K562 (cell line): ENCODE measurements around the gene N4BP3. TPM values are rescaled to one million over a fixed set of nuclear protein-coding genes. Genes with fewer than 3 reads are reported as not detected.

Experiments
- ATAC-seq: fragments of 200-7000 bp; cut with Tn5 transposase; 3 replicates; pipeline ENCODE4 v1.9.1; 2020; ENCODE audit warnings: moderate library complexity
- BruUV-seq: library from RNA; stranded (reverse); fragments of 400-500 nt; replicated peaks from 2 replicates; lab custom pipeline; 2021; lab: Mats Ljungman, UMichigan
- CTCF ChIA-PET: fragments of 300-600 bp; formaldehyde crosslinking; extraction: SDS; loops from one replicate; lab custom pipeline; 2021; ENCODE audit warnings: low intra/inter-chr PET ratio; lab: Yijun Ruan, JAX
- POLR2A ChIA-PET: fragments of 300-600, 350-650 bp; sonication (Branson Sonifier 250); formaldehyde crosslinking; extraction: SDS; loops from one replicate; lab custom pipeline; 2021; ENCODE audit warnings: antibody characterized with exemption, inconsistent platforms; lab: Yijun Ruan, JAX
- DNase-seq, 4 experiments: peaks; one replicate each; pipeline versions ENCODE4 v3.0.0 to v3.0.0-alpha.2; 2011 to 2018; ENCODE audit warnings: low spot score in 3 of 4, mixed read lengths in 3 of 4; ENCODE audit errors: extremely low read depth in 1 of 4
- FAIRE-seq: peaks from 2 replicates; lab custom pipeline; 2011; peaks lifted over from hg19 to GRCh38; lab: Jason Lieb, UNC
- H2AFZ ChIP-seq: 2 replicates; pipeline ENCODE4 v1.6.0; 2011; ENCODE audit warnings: low read depth, low read length, control low read depth, inconsistent platforms
- H3K27ac ChIP-seq: fragments of 200-600 bp; 3 replicates; pipeline ENCODE4 v1.8.0; 2011; ENCODE audit warnings: low read depth, mild to moderate bottlenecking, control low read depth, inconsistent platforms, low read length, moderate library complexity, mixed read lengths; ENCODE audit errors: extremely low read depth
- H3K27me3 ChIP-seq, 2 experiments: fragments of 300-600 bp in 1 of 2; 2 replicates in 1 of 2; 3 replicates in 1 of 2; pipeline versions ENCODE4 v1.6.0 to v1.8.0; 2011; ENCODE audit warnings: inconsistent platforms in 2 of 2, low read length in 2 of 2, mild to moderate bottlenecking in 1 of 2, mixed read lengths in 1 of 2, moderate library complexity in 1 of 2; ENCODE audit not compliant: control insufficient read depth in 2 of 2, insufficient read depth in 2 of 2
- H3K36me3 ChIP-seq: fragments of 300-600 bp; 3 replicates; pipeline ENCODE4 v1.8.0; 2011; ENCODE audit warnings: mild to moderate bottlenecking, low read length, inconsistent platforms; ENCODE audit not compliant: control insufficient read depth, insufficient read depth
- H3K4me1 ChIP-seq, 2 experiments: fragments of 200-600 bp in 1 of 2; replicated peaks in 1 of 2; 2 replicates in 1 of 2; 3 replicates in 1 of 2; pipeline versions ENCODE4 v1.5.1 to v1.8.0; 2011; ENCODE audit warnings: inconsistent platforms in 2 of 2, low read length in 2 of 2, mild to moderate bottlenecking in 1 of 2, mixed read lengths in 1 of 2, moderate library complexity in 1 of 2; ENCODE audit not compliant: control insufficient read depth in 2 of 2, insufficient read depth in 2 of 2
- H3K4me2 ChIP-seq: 2 replicates; pipeline ENCODE4 v1.6.1; 2011; ENCODE audit warnings: low read length, control low read depth, inconsistent platforms, mixed read lengths; ENCODE audit not compliant: insufficient read depth
- H3K4me3 ChIP-seq: fragments of 200-600 bp; sonication (generic), shearing (Covaris generic); 2 replicates; pipeline ENCODE4 v1.5.1; 2016; ENCODE audit warnings: control low read depth, inconsistent platforms
- H3K79me2 ChIP-seq: fragments of 200-600 bp; 3 replicates; pipeline ENCODE4 v1.8.0; 2011; ENCODE audit warnings: low read length, inconsistent platforms; ENCODE audit not compliant: control insufficient read depth, insufficient read depth
- H3K9ac ChIP-seq, 2 experiments: 2 replicates each; pipeline versions ENCODE4 v1.6.0 to v1.6.1; 2011; ENCODE audit warnings: low read depth in 2 of 2, low read length in 2 of 2, control low read depth in 1 of 2, inconsistent platforms in 1 of 2, mild to moderate bottlenecking in 1 of 2, mixed read lengths in 1 of 2; ENCODE audit not compliant: insufficient read depth in 1 of 2
- H3K9me1 ChIP-seq: one replicate; pipeline ENCODE4 v1.6.0; 2011; ENCODE audit warnings: inconsistent platforms, mild to moderate bottlenecking, low read length, moderate library complexity; ENCODE audit not compliant: control insufficient read depth, insufficient read depth
- H3K9me3 ChIP-seq: replicated peaks from 2 replicates; pipeline ENCODE4 v1.5.1; 2011; ENCODE audit warnings: low read depth, low read length, inconsistent platforms; ENCODE audit not compliant: control insufficient read depth, insufficient read depth
- H4K20me1 ChIP-seq: replicated peaks from 2 replicates; pipeline ENCODE4 v1.6.1; 2011; ENCODE audit warnings: low read length, inconsistent platforms, mixed read lengths; ENCODE audit not compliant: control insufficient read depth, insufficient read depth
- ARID4B ChIP-seq: sonication (generic); formaldehyde crosslinking; IDR thresholded peaks from 2 replicates; pipeline ENCODE4 v1.8.0; 2022; ENCODE audit warnings: mild to moderate bottlenecking, missing genetic modification reagents
- CBFB ChIP-seq: sonication (generic); formaldehyde crosslinking; IDR thresholded peaks from 2 replicates; pipeline ENCODE4 v1.4.0; 2020; ENCODE audit warnings: mild to moderate bottlenecking, missing genetic modification reagents
- EP300 ChIP-seq: IDR thresholded peaks from 2 replicates; pipeline ENCODE4 v1.6.1; 2012; ENCODE audit warnings: low read length, improper control_type of control experiment
- JUNB ChIP-seq: fragments of 450-650 bp; formaldehyde crosslinking; conservative IDR thresholded peaks from 2 replicates; pipeline ENCODE4 v1.4.0; 2020; ENCODE audit warnings: mild to moderate bottlenecking
- NFXL1 ChIP-seq: fragments of 450-650 bp; formaldehyde crosslinking; IDR thresholded peaks from 2 replicates; pipeline ENCODE4 v1.4.0; 2021; ENCODE audit warnings: mild to moderate bottlenecking
- PPARD ChIP-seq: fragments of 250-450 bp; sonication (Bioruptor Pico); IDR thresholded peaks from 2 replicates; pipeline ENCODE4 v1.8.0; 2022; ENCODE audit warnings: inconsistent platforms, mild to moderate bottlenecking, moderate library complexity
- SMAD1 ChIP-seq: fragments of 150-350 bp; IDR thresholded peaks from 2 replicates; pipeline ENCODE4 v1.6.1; 2014; ENCODE audit warnings: low read length, low read depth; ENCODE audit not compliant: partially characterized antibody
- SMARCC2 ChIP-seq: fragments of 450-650 bp; IDR thresholded peaks from 2 replicates; pipeline ENCODE4 v1.6.1; 2017; ENCODE audit warnings: antibody characterized with exemption, moderate library complexity, mild to moderate bottlenecking, low read depth
- SNAPC5 ChIP-seq: fragments of 250-450 bp; sonication (Bioruptor Pico); IDR thresholded peaks from 2 replicates; pipeline ENCODE4 v1.8.0; 2021; ENCODE audit warnings: moderate library complexity, mild to moderate bottlenecking, inconsistent platforms
- ZNF639 ChIP-seq, 2 experiments: fragments of 200-800 bp in 1 of 2; sonication (Bioruptor generic) in 1 of 2; sonication (generic) in 1 of 2; formaldehyde crosslinking in 1 of 2; IDR thresholded peaks in 1 of 2; conservative IDR thresholded peaks in 1 of 2; 2 replicates each; pipeline versions ENCODE4 v1.5.0 to v1.6.1; 2016 to 2020; ENCODE audit warnings: missing compliant biosample characterization in 1 of 2, missing genetic modification characterization in 1 of 2, missing genetic modification reagents in 1 of 2
- WGBS: fragments of 100-300 bp; shearing (Covaris generic); methylation state at CpG from one replicate; pipeline ENCODE4 v1.1.6; 2016; ENCODE audit warnings: low coverage, mixed read lengths; ENCODE audit not compliant: insufficient coverage; ENCODE audit errors: missing lambda C conversion rate; 5-methylcytosine and 5-hydroxymethylcytosine counted together
- in situ Hi-C: fragments of 300-500 bp; cut with MboI; formaldehyde crosslinking; loops from 4 replicates; pipeline ENCODE4 v1.15.0; 2018; ENCODE audit warnings: inconsistent platforms, mixed read lengths
- intact Hi-C: fragments of 100-400 bp; cut with micrococcal nuclease; formaldehyde crosslinking; loops from 2 replicates; pipeline ENCODE4 v1.14.2; 2022
- polyA plus RNA-seq, 8 experiments: library from polyadenylated mRNA; depleted of rRNA in 4 of 8; stranded (reverse) in 5 of 8; unstranded in 3 of 8; fragments of >200 nt; fragmentation: Nextera tagmentation in 2 of 8; fragmentation: Illumina TruSeq in 1 of 8; extraction: Ambion mirVana in 2 of 8; extraction: Trizol in 1 of 8; gene quantifications; 2 replicates each; pipeline versions ENCODE4 v1.2.1 to v1.2.3, GENCODE V29; 2011 to 2014; ENCODE audit warnings: inconsistent platforms in 1 of 8, missing spikeins in 1 of 8
- total RNA-seq, 7 experiments: library from RNA; depleted of rRNA in 6 of 7; stranded (reverse); fragments of >200 nt in 6 of 7; fragmentation: Illumina TruSeq in 2 of 7; extraction: Trizol in 2 of 7; gene quantifications; 2 replicates each; pipeline versions ENCODE4 v1.2.1 to v1.2.3, GENCODE V29; 2011 to 2021; ENCODE audit warnings: low replicate concordance in 1 of 7
- TF ChIP-seq, protein P1 (sequence below): fragments of 250-450 bp; sonication (Bioruptor Pico); IDR thresholded peaks from 2 replicates; pipeline ENCODE4 v1.8.0; 2022; ENCODE audit warnings: inconsistent platforms, mild to moderate bottlenecking, moderate library complexity, borderline replicate concordance
- TF ChIP-seq, protein P2 (sequence below): fragments of 250-450 bp; sonication (Bioruptor Pico); IDR thresholded peaks from 2 replicates; pipeline ENCODE4 v1.4.0; 2020; ENCODE audit warnings: mild to moderate bottlenecking, moderate library complexity, borderline replicate concordance

The N4BP3 gene
- total and polyA plus RNA-seq, 9 of the 15 experiments (the other 6 are each of a cell fraction or from before 2014, with no cell fraction given), result 0.06 to 7.0 (median 2.4) TPM

GRCh38 chr5:178122346-178122745 lies 9.0 kb downstream of the N4BP3 start:
- Histone ChIP-seq H3K4me2 (no peak overlapping the region), H3K9me3 (no peaks in the 10 kb centered on the region), H3K9ac (peak overlapping the region in 1 of 2 experiments; percentile 85; a peak in 2 of 4 replicates), H3K27ac (no peak overlapping the region), H3K4me1 (peaks cover 25 to 78% of the 10 kb centered on the region in 2 experiments), H2AFZ (no peak overlapping the region), H3K36me3 (peaks cover 31% of the 10 kb centered on the region; the same call in 2 of the 3 replicates), H4K20me1 (no peaks in the 10 kb centered on the region; the same call in 1 of the 2 replicates), H3K27me3 (no peaks in the 10 kb centered on the region), H3K9me1 (peaks cover 4% of the 10 kb centered on the region), H3K79me2 (peaks cover 10% of the 10 kb centered on the region; the same call in 1 of the 3 replicates), H3K4me3 (no peak overlapping the region)
- in situ Hi-C loops (no loop called here), intact Hi-C loops (no loop called here)
- no peak for DNase-seq
- BruUV-seq, result no TSS peak
- ChIA-PET CTCF (no interaction called here), POLR2A (interaction anchor here (0.9 to 1.2 kb wide), 2 partner anchors 16 to 44 kb away, joined by 3 to 4 read pairs; no protein-coding TSS in a partner anchor)
- ATAC-seq, result no peak
- FAIRE-seq, result no peak
- 94% methylated on average over 5 of the region's 5 CpGs for WGBS
- TF ChIP-seq PPARD (no peak), SMARCC2 (no peak), EP300 (no peak), NFXL1 (CRISPR knock-in tag) (no peak), CBFB (CRISPR knock-in tag) (no peak), JUNB (CRISPR knock-in tag) (no peak), ARID4B (no peak), SNAPC5 (CRISPR knock-in tag) (no peak), ZNF639 (CRISPR knock-in tag; conservative IDR thresholded peaks at IDR 0.05 in 1 of 2, IDR thresholded peaks at IDR 0.05 in 1 of 2) (no peak), SMAD1 (no peak)
- TF ChIP-seq, protein P1, sequence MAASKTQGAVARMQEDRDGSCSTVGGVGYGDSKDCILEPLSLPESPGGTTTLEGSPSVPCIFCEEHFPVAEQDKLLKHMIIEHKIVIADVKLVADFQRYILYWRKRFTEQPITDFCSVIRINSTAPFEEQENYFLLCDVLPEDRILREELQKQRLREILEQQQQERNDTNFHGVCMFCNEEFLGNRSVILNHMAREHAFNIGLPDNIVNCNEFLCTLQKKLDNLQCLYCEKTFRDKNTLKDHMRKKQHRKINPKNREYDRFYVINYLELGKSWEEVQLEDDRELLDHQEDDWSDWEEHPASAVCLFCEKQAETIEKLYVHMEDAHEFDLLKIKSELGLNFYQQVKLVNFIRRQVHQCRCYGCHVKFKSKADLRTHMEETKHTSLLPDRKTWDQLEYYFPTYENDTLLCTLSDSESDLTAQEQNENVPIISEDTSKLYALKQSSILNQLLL (CRISPR knock-in tag), result no peak
- TF ChIP-seq, protein P2, sequence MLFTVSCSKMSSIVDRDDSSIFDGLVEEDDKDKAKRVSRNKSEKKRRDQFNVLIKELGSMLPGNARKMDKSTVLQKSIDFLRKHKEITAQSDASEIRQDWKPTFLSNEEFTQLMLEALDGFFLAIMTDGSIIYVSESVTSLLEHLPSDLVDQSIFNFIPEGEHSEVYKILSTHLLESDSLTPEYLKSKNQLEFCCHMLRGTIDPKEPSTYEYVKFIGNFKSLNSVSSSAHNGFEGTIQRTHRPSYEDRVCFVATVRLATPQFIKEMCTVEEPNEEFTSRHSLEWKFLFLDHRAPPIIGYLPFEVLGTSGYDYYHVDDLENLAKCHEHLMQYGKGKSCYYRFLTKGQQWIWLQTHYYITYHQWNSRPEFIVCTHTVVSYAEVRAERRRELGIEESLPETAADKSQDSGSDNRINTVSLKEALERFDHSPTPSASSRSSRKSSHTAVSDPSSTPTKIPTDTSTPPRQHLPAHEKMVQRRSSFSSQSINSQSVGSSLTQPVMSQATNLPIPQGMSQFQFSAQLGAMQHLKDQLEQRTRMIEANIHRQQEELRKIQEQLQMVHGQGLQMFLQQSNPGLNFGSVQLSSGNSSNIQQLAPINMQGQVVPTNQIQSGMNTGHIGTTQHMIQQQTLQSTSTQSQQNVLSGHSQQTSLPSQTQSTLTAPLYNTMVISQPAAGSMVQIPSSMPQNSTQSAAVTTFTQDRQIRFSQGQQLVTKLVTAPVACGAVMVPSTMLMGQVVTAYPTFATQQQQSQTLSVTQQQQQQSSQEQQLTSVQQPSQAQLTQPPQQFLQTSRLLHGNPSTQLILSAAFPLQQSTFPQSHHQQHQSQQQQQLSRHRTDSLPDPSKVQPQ (CRISPR knock-in tag), result no peak
